Germinal center (tissue), 1 donor: ENCODE results near the gene GAS7.

Source experiments
- DNase-seq: peaks from one replicate; pipeline ENCODE4 v3.0.0; 2012; ENCODE audit warnings: mixed read lengths, low spot score

Gene GAS7

DNA sequence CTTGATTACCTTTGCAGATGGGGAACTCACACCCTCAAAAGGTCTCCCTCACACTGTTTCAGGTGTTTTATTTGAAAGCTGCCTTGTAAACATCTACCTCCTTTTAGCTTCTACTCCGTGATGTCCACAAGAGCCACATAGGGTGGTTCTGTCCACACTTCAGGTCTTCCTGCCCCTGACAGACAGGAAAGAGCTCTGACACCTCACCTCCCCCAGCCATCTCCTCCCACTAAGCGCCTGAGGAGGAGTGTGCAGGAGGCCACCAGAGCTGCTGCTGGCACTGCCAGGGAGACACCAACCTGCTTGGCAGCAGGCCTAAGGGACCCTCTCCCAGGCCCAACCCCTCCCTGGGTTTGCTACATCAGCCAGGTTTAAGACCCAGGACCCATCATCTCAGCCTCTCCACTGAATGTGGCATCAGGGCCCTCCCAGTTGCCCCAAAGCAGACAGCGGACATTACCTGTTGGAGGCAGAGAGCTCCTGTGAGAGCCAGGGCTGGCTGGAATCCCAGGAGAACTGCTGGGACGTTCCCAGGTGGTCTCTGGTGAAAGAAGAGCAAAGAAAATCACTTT is 217.0 kb downstream of the GAS7 start:
- no peak for DNase-seq

GRCh38 chr17:9979463-9979995 is 218.9 kb downstream of the GAS7 start:
- DNase-seq, result no peak

DNA sequence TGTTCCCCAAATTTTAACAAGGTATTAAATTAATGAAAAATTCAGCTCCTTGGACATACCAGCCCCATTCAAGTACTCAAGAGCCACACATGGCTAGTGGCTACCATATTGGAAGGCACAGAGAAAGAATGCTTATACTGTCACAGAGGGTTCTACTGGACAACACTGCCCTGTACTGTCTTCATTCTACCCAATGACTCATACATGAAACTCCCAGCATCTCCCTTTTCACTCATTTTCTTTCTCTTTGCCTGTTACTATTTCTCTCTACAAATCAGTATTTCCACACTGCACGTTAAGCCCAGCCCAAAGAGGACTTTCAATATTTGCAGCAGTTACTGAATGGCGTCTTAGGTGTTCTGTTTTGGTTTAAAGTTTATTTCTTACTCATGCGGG is 221.2 kb downstream of the GAS7 start:
- no peak for DNase-seq

DNA sequence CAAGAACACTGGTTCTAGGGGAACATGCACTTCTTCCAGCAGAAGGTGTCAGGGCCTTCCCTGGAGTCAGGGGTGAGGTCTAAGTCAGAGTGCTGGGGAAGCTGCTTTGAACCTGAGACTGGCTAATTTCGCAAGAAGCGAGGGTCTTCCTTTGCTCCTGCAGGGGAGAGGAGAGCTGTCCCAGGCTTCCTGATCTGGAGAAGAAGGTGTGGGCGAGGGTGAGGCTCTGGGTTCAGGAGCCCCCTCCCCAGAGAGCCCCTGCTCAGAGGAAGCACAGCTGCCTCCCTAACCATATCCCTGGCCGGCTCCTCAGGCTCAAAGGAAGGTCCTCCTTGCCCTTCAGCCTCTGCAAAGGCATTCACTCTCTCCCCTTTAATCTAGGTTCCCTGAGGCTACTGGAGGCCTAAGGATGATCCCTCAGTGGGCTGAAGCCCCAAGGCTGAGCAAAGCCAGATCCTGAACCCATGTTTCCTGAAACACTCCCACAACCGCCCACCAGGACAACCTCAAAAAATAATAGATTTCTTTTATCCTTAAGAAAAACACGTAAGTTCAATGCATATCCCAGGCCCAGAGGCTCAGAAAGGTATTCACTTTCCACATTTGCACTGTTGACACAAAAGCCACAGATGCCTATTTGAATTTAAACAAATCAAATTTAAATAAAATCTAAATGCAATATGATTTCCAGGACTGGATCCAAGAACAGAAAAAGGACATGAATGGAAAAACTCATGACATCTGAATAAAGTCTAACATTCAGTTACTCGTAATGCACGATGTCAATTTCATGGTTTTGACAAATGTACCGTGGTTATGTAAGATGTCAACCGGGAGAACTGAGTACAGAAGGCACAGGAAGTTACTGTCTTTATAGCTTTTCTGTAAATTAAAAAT is 221.9 kb downstream of the GAS7 start:
- no peak for DNase-seq

GRCh38 chr17:9974448-9975381 is 223.7 kb downstream of the GAS7 start:
- DNase-seq, result no peak

- DNase-seq, result no peak
These were observed 224.5 kb downstream of the GAS7 start for GRCh38 chr17:9973669-9974447.

- DNase-seq, result no peak
These were observed 226.4 kb downstream of the GAS7 start for GRCh38 chr17:9971991-9972390.

GRCh38 chr17:9969301-9969935 is 229.0 kb downstream of the GAS7 start:
- DNase-seq, result no peak

DNA sequence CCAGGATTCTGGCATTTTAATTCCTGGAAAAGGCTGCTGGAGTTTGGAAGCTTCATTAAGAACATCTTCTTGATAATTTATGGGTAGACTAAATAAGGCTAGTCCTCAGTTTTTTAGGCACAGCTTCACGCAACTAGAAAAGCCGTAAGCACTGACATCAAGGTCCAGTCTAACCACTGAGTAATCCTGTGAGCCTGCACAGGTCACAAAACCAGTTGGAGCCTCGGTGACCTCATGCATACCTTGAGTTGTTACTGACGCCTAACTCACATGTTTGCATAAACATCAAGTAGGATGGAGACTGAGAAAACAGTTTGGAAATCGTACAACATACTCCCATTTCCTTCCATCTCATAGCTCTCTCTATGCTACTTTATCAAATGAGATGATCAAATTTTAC is 229.5 kb downstream of the GAS7 start:
- DNase-seq, result no peak

GRCh38 chr17:9968008-9968407 is 230.4 kb downstream of the GAS7 start:
- no peak for DNase-seq

GRCh38 chr17:9959377-9959981 is 238.9 kb downstream of the GAS7 start:
- DNase-seq, result peak; percentile 49

DNA sequence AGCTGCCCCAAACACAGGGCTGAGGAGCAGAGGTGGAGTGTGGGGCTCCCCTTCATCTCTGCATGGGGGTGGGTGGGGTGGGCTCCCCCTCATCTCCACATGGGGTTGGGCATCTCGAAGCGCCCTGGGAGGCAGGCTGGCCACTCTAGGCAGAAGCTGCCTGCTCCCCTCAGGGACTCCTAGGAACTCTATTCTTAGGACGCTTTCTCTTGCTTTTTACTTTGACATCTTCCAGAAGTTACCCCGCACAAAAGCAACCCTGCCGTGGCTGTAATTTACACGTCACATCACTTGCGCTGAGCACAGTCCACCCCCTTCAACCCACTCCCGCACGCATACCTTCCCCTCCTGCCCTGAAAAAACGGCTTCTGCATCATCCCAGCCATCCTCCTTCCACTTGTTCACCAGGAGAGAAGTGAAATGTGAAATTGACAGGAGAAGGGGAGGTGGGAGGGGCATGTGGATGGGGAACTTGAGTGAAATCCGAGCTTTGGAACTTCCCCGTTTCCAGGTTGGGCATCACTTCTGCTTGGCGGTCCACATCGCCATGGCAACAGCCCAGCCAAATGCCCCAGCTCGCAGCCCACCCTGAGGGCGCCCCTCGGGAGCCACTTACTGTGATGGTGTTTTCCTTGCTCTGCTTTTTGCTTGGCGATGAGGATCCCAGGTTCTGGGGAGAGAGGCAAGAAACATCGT is 239.7 kb downstream of the GAS7 start:
- DNase-seq, result no peak

- DNase-seq, result no peak
These were observed 241.2 kb downstream of the GAS7 start for GRCh38 chr17:9957244-9957643.

- DNase-seq, result no peak
These were observed 241.8 kb downstream of the GAS7 start for GRCh38 chr17:9956474-9957131.

DNA sequence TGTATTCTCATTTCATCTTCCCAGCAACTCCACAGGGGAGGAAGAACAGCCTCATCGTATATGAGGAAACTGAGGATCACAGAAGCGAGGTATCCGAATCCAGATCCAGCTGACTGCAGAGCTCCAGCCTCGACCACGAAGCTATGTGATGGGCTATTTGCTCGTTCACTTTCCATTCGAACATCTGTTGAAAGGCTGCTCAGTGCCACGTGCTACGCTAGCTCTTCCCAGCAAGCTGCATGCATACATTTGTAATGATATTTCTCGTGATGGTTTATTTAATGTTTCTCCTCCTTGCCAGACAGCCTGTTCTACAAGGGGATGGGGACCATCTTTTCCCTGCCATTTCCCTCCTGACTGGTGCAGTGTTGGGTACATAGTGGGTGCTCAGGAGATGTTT is 244.9 kb downstream of the GAS7 start:
- no peak for DNase-seq

- no peak for DNase-seq
These were observed 246.6 kb downstream of the GAS7 start for GRCh38 chr17:9951803-9952202.

DNA sequence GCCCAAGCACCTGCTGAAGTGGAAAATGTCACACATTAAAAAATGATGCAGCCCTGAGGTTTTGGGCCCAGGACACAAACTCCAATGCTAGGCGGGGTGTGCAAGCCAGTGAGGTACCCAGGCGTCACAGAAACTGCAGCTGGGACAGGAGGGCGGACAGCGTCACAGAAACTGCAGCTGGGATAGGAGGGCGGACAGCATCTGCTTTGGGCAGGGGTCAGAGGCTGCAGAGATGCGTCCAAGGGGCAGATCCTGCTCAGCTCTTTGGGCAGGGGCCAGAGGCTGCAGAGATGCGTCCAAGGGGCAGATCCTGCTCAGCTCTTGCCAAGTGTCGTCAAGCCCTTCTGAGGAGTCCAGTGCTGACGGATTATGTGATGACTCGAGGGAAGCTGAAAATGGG is 249.5 kb downstream of the GAS7 start:
- DNase-seq, result no peak

- no peak for DNase-seq
These were observed 253.7 kb downstream of the GAS7 start for GRCh38 chr17:9944704-9945103.

GRCh38 chr17:9943343-9943742 is 255.1 kb downstream of the GAS7 start:
- no peak for DNase-seq
